Brain pericyte (primary cell): ENCODE results near the gene CLDN6.

ENCODE experiments used
- DNase-seq: peaks from one replicate; pipeline ENCODE4 v3.0.0-alpha.2; 2012; ENCODE audit warnings: low read depth, low spot score

CLDN6 gene

DNA sequence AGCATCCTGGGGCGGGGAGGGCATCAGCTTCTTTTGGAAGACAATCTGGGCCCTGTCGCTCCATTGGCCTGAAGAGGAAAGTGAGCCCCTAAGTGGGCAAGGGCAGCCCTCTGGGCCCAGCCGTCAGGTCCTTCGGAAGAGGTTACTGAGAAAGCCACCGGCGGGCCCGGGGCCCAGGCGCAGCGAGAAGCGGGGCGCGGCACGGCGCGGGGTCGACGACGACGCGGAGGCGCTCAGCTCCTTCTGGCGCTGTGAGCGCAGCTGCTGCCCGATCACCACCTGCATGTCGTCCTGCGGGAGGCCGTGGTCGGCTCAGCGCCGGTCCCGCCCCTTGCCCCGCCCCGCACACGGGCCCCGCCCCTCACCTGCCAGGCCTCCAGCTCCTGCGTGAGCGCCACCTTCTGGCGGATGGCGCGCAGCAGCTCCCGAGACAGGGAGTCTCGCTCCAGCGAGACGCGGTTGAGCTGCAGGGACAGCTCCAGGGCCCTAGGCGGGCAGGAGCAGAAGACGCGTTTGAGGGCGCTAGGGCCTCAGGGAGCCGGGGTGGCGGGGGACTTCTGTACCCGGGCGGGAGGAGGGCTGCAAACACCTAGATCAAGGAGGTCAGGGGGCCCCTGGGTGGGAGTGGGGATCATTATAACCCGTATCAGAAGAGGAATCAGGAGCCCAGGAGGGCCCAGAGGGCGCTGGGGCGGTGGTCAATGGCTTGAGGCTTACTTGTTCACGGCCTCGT, 10.2 kb upstream of the CLDN6 start:
- no peak for DNase-seq

DNA sequence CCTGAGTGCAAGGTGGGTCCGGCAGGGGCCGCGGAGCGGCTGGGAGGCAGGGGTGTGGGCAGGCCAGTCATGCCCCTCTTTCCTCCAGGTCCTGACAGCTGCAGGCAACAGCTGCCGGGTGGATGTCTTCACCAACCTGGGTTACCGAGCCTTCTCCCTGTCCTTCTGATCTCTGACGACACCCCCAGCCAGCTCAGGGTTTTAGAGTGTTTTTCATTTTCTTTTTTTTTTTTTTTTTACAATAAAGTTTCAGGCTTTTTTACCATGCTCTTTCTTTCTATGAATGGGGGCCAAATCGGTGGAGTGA, 9.5 kb upstream of the CLDN6 start:
- no peak for DNase-seq

DNA sequence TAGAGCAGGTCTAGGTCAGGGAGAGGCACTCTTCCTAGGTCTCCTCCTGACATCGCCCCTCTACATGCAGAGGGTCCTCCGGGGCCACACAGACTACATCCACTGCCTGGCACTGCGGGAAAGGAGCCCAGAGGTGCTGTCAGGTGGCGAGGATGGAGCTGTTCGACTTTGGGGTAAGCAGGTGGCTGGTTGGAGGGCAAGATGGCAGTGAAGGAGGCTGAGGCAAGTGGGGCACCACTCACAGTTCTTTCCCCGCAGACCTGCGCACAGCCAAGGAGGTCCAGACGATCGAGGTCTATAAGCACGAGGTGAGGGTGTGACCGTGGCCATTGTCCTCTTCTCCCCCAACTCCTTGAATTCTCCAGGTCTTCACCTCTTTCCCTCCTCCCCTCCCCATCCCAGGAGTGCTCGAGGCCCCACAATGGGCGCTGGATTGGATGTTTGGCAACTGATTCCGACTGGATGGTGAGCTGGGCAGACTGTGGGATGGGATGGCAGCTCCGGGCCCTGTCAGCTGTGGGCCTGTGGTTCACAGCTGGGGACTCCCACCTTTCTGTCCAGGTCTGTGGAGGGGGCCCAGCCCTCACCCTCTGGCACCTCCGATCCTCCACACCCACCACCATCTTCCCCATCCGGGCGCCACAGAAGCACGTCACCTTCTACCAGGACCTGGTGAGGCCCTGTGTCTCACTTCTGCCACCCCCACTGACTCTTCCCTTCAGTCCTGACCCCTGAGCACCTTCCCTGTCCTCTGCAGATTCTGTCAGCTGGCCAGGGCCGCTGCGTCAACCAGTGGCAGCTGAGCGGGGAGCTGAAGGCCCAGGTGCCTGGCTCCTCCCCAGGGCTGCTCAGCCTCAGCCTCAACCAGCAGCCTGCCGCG, 8.9 kb upstream of the CLDN6 start:
- DNase-seq: no peak

DNA sequence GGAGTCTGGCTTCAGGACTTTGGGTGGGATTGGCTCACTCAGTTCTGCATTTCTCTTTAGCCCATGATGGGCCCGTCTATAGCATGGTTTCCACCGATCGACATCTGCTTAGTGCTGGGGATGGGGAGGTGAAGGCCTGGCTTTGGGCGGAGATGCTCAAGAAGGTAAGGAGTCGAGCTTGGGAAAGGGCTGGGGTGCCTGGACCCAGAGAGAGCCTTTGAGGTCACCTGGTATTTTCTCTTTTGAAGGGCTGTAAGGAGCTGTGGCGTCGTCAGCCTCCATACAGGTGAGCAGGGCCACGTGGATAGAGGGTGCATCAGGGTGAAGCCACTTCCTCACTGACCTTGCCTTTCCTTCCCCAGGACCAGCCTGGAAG, 8.0 kb upstream of the CLDN6 start:
- DNase-seq: no peak

DNA sequence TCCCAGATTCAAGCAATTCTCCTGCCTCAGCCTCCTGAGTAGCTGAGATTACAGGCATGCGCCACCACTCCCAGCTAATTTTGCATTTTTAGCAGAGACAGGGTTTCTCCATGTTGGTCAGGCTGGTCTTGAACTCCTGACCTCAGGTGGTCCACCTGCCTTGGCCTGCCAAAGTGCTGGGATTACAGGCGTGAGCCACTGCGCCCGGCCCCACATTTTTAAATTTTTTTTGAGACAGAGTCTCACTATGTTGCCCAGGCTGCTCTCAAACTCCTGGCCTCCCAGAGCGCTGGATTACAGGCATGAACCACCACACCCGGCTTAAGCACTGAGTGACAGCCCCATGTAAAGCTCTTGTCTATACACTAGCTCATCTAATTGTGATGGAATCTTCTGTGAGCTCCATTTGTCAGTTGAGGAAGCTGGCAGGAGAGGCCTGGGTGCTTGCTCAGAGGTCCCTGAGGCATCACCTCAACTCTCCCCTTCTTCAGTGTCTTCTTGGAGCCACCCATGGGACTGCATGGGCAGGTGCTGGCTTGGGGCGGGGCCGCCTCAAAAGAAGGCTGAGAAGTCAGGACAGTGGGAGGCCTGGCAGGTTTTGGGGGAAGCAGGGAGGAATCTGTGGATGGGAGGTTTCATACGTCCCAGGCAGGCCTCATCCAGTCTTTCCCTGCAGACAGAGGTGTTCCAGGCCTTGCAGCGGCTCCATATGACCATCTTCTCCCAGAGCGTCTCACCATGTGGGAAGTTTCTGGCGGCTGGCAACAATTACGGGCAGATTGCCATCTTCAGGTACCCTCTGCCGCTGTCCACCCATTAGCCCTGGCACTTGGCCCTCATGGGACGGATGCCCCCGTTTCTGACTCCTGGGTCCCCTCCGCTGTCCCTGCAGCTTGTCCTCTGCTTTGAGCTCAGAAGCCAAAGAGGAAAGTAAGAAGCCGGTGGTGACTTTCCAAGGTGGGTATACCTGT, 7.3 kb upstream of the CLDN6 start:
- DNase-seq: no peak

DNA sequence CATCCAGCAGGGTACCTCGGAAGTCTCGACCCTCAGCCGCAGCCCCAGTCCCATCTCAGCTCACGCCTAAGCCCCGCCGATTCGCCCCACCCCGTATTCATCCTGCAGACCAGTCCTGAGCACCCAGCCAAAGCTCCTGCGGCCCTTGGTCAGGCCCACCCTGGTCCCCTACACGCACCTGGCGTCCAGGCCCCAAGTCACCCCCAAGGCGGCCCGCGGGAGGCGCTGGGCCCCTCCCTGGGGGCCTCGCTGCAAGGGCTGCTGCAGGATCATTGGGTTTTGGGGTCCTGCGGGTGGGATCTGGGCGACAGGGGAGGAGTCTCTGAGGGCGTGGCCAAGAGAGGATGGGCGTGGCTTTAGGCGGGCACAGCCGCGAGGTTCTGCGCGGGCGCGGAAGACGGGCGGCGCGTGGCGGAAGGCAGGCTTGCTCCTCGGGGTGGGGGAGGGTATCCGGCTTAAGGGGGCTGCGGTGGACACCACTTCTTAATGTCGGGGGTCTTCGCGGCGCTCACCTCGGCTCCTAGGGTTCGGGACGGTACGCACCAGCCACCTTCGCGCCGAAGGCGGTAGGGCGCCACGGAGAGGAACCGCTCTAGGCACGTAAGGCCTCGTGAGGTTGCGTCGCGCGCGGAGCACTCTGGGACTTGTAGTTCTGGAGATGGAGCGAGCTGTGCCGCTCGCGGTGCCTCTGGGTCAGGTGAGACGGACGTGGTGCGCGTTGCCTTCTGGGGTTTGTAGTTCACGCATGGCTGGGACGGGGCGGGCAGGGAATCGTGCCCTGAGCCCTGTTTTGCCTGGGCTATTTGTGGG, 5.9 kb upstream of the CLDN6 start, which contains the start of the genes HCFC1R1 and THOC6:
Gene HCFC1R1, minus strand, starts transcription at position 274 of the 810 bp plus-strand sequence. Its CDS starts 1 bp downstream, at position 273.
Gene THOC6, plus strand, starts transcription at position 367 of the 810 bp plus-strand sequence. Its CDS starts 292 bp downstream, at position 659.
- peak; percentile 92 for DNase-seq

DNA sequence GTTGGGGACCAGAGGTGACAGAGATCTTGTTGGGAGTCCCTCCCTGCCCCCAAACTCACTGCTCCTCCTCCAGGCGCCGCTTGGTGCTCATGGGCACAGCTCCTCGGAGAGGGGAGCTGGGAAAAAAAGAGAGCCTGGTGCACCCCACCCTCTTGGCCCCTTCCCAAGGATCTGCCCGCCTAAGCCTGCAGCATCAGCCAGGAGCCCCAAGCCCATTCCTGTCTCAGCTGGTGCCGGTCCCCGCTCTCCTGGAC, 5.4 kb upstream of the CLDN6 start:
- no peak for DNase-seq

DNA sequence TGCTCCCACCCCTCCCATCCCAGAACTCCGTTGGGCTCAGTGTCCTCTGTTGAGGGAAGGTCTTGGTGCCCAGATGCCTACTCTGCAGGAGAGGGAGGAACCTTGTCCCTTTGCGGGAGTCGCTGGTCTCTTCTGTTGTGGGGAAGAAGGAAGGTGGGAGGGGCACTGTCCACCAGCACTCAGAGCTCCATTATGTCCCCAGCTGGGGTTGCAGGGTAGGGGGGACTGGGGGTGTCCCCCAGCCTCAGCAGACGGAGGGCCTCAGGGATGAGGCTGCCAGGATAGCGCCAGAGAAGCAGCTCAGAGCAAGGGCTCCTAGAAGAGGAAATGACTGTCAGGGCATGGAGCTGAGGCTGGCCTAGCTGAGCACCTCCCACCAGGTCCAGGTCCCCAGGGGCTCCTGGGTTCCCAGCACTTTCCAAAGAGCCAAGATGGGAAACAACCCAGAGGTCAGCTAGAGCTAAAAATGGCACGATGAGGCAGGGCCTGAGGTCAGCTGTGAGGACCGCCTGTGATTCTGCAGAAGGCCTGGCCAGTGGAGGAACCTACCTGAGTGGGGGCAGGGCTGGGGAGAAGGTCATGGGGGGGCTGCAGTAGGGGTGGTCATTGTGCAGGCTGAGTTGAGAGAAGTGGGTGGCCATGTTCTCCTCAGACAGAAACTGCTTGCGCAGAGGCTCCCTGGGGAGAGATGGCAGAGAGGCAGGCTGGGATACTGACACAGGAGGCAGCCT, 4.9 kb upstream of the CLDN6 start:
- no peak for DNase-seq

DNA sequence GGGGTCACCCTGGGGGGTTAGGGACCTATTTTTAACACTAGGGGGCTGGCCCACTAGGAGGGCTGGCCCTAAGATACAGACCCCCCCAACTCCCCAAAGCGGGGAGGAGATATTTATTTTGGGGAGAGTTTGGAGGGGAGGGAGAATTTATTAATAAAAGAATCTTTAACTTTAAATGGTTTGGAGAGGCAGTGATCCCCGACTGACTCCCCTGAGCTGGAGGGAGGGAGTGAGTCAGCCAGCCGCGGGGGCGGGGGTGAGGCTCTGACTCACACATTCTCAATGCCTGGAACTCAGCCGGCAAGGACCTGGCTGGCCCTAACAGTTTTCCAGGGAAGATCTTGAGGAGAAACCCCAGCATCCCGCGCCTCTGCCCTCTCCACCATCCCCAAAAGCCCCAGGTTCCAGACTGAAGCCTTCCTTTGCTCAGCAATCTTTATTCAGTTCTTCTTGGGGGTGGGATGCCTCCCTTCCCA, 4.3 kb upstream of the CLDN6 start:
- peak; percentile 74 for DNase-seq

DNA sequence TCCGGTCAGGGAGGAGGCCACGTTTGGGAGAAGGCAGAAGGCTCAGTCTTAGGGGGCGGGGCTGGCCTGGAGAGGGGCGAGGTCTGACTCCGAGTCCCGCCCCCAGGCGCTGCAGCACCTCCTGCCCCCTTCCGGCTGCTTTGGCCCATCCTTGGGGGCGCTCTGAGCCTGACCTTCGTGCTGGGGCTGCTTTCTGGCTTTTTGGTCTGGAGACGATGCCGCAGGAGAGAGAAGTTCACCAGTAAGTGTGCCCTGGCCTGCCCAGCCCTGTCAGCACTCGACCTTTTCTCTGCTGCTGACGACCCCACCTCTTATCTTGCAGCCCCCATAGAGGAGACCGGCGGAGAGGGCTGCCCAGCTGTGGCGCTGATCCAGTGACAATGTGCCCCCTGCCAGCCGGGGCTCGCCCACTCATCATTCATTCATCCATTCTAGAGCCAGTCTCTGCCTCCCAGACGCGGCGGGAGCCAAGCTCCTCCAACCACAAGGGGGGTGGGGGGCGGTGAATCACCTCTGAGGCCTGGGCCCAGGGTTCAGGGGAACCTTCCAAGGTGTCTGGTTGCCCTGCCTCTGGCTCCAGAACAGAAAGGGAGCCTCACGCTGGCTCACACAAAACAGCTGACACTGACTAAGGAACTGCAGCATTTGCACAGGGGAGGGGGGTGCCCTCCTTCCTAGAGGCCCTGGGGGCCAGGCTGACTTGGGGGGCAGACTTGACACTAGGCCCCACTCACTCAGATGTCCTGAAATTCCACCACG, 3.6 kb upstream of the CLDN6 start:
- DNase-seq: peak; percentile 84

DNA sequence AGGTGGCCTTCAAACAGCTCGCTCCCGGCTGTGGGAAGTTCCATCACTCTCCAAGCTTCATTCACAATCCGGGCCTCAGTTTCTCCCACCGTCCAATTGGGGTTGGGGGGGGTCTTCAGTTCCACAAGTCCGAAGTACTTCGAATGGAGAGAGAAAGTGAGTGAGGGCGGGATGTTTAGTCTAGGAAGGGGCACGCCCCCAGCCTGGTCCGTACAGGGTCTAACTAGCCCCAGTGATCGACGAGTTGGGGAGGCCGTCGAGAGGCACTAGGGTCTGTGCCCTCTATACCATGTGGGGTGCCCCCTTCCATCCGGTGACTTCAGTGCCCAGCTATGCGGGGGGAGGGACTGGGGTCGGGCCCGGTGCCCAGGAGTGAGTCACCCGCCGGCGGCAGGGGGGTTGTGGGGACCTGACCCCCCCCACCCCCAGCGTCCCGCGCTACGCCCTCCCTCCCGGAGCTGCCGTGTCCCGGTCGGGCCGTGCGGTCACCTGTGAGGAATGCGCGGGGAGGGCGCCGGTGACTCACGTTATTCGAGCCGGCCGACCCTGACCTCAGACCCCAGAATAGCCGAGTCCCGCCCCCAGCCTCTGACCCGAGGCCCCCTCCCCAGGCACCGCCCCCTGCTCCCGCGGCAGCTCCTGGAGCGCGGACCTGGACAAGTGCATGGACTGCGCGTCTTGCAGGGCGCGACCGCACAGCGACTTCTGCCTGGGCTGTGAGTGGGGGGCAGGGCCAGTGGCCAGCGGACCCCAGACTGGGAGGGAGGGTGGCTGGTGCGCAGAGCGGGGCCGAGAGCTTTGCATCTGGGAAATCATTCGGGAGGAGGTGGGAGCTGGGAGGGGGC, 2.8 kb upstream of the CLDN6 start:
- no peak for DNase-seq

DNA sequence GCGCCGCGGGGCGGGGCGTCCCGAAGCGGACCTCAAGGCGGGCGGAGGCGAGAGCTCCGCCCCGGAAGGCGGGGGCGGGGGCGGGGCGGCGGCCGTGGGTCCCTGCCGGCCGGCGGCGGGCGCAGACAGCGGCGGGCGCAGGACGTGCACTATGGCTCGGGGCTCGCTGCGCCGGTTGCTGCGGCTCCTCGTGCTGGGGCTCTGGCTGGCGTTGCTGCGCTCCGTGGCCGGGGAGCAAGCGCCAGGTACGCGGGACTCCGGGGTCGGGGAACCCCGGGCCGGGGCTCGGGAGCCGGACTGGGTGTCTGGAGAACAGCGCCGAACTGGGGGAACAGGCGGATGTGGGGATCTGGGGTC, 2.2 kb upstream of the CLDN6 start, which contains the start of gene TNFRSF12A:
Gene TNFRSF12A, plus strand, starts transcription at position 122 of the 357 bp plus-strand sequence. Its CDS starts 30 bp downstream, at position 152.
- no peak for DNase-seq

DNA sequence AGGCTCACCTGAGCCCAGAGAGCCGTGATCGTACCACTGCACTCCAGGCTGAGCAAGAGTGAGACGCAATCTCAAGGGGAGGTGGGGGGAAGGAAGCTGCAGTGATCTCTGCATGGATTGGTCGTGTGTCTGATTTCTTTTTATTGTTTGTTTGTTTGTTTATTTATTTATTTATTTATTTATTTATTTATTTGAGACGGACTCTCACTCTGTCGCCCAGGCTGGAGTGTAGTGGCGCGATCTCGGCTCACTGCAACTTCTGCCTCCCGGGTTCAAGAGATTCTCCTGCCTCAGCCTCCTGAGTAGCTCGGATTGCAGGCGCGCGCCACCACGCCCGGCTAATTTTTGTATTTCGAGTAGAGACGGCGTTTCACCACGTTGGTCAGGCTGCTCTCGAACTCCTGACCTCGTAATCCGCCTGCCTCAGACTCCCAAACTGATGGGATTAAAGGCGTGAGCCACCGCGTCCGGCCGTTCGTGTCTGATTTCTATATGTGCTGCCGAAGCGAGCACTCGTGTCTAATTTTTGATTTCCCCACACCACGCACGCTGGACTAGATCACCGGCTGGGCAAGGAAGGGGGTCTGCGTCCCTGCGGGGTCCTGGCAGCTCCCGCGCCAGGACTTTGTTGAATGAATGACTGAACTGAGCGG, 1.7 kb upstream of the CLDN6 start:
- DNase-seq: no peak

DNA sequence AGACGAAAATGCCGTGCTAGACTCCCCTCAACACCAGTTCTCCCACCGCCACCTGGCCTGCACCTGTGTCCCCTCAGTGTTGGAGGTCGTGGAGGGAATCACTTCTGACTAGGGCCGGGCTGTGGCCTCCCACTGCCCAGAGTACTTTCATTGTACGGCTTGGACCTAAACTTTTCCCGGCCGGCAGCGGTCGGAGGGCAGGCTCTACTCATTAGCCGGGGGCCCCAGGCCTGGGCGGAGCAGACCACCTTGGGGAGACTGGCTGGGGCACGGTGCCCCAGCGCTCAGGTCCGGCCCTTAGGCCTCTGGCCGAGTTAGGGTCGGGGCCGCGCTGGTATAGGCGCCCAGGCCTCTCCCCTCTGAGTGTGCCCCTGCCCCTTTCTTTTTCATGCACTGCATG, 639 bp downstream of the CLDN6 start:
- DNase-seq: no peak

DNA sequence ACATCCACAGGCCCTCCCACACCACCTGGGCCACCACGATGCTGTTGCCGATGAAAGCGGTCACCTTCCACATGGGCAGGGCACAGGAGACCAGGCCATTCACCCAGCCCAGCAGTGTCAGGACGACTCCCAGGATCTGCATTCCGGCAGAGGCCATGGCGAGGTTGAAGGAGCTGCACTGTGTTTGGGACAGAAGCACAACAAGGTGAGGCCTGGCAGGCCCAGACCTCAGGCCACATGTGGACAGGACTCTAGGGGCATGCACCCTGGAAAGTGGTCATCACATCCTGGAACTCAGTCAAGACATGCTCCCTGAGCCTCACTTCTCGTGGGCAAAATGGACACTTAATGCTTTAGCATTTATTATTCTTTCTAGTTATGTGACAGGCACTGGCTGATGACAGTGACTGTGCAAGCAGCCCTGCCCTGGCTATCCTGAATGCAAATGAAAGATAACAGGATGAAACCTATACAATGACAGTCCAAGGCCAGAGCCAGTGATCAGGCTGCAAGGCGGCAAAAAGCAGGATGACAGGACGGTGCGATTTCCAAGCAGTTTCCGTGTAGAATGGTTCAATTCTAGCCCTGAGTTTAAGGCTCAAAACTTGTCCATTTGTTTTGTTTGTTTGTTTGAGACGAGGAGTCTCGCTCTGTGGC, 2.0 kb downstream of the CLDN6 start:
- no peak for DNase-seq

DNA sequence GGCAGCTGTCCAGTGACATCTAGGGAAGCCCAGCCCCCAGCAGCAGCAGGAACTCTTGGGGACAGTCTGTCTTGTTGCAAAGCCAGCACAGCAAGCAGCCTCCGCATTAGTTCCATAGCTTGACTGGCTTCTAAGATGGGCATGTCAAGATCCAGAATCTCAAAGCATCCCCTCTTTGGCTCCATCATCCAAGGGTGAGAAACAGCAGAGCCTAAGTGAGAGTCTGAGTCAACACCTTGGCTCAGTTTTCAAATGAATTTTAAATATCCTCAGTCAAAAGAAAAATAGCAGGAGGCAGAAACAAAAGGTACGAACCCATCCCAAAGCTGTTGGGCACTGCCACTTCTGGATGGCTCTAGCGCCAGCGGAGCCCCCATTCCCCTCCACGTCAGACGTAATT, 3.0 kb downstream of the CLDN6 start:
- DNase-seq: no peak

DNA sequence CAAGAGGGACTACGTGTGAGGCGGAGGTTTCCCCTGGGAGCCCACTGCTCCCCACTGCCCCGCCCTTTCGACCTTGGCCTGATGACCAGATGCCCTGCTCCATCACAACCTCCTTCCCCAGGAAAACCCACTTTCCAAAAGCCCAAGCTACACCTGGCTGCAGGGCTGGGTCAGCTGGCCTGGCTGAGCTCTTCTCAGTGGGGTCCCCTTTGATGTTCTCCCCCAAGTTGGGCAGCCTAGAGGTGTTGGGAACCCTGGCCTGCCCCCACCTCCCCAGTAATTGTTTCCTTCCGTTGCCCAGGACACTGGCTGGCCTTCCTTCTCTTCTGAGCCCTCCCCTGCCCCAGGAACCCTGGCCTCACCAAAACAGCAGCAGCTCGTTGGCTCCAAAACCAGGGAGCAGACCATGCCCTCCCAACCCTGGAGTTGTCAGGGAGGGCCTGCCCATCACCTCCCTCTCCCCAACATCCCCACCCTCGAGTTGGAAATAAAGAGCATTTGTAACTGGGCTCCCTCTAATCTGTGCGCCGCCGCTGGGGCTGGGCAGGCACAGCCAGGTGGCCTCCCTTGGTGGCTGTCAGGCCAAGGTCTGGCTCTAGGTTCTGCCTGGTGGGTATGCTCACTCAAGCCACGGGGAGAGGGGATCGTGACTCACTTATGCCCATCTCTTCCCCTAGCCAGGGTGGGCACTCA, 3.8 kb downstream of the CLDN6 start:
- DNase-seq: no peak
